ENCODE measurements around the gene DNAH2. TPM values are rescaled to one million over a fixed set of nuclear protein-coding genes. Genes with fewer than 3 reads are reported as not detected.

DNAH2 gene
- total RNA-seq, 1 experiment from 2014 or later: 2.0 TPM

DNA sequence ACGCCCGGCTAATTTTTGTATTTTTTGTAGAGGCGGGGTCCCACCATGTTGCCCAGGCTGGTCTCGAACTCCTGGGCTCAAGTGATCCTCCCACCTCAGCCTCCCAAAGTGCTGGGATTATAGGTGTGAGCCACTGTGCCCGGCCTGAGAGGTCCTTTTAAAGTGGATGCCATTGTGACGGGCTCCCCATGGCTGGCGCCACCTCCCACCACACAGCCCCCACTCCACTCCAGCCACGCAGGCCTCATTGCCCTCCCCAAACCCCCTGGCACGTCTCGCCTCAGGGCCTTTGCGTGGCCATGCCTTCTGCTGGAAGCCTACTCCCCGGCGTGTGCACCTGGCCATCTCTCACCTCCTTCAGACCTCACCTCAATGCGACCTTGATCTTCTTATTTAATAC is 104.6 kb downstream of the DNAH2 start:
- POLR2A ChIA-PET: interaction anchor here (1.0 kb wide), 1 partner anchor 22 kb away, joined by 3 read pairs; no protein-coding TSS in a partner anchor
- H3K27me3 ChIP-seq (ENCODE audit: insufficient read depth, low read length): no peaks in the 10 kb centered on the region
- ATAC-seq (no peak), DNase-seq (ENCODE audit: low read depth, low spot score) (no peak)
- no peaks in the 10 kb centered on the region for H4K20me1 ChIP-seq (ENCODE audit: insufficient read depth)
- no peak overlapping the region for H3K4me2 ChIP-seq (ENCODE audit: low read length)
- H3K9ac ChIP-seq (ENCODE audit: low read length): no peak overlapping the region
- H3K9me2 ChIP-seq (ENCODE audit: insufficient read depth): no peaks in the 10 kb centered on the region
- TF ChIP-seq TCF7L2 (IDR thresholded peaks at IDR 0.05; ENCODE audit: borderline replicate concordance, extremely low read depth, insufficient read depth, insufficient read length): no peak
- TF ChIP-seq JUND (IDR thresholded peaks at IDR 0.05): no peak
- TF ChIP-seq, protein P1, sequence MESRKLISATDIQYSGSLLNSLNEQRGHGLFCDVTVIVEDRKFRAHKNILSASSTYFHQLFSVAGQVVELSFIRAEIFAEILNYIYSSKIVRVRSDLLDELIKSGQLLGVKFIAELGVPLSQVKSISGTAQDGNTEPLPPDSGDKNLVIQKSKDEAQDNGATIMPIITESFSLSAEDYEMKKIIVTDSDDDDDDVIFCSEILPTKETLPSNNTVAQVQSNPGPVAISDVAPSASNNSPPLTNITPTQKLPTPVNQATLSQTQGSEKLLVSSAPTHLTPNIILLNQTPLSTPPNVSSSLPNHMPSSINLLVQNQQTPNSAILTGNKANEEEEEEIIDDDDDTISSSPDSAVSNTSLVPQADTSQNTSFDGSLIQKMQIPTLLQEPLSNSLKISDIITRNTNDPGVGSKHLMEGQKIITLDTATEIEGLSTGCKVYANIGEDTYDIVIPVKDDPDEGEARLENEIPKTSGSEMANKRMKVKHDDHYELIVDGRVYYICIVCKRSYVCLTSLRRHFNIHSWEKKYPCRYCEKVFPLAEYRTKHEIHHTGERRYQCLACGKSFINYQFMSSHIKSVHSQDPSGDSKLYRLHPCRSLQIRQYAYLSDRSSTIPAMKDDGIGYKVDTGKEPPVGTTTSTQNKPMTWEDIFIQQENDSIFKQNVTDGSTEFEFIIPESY (IDR thresholded peaks at IDR 0.05; ENCODE audit: extremely low read depth, insufficient replicate concordance, low read length): no peak
- TF ChIP-seq CEBPB (IDR thresholded peaks at IDR 0.05; ENCODE audit: low read depth): no peak
- TF ChIP-seq ZFX (IDR thresholded peaks at IDR 0.05): no peak
- TF ChIP-seq FOSL1 (IDR thresholded peaks at IDR 0.05; ENCODE audit: low read depth): no peak
- no peak for TF ChIP-seq CTCF (IDR thresholded peaks at IDR 0.05 in 2 of 3, conservative IDR thresholded peaks at IDR 0.05 in 1 of 3; ENCODE audit: borderline replicate concordance in 1 of 3, insufficient read depth in 1 of 3, low read depth in 2 of 3, low read length in 2 of 3)
- TF ChIP-seq ELF1 (IDR thresholded peaks at IDR 0.05; ENCODE audit: borderline replicate concordance, low read depth): no peak
- TF ChIP-seq, protein P2, sequence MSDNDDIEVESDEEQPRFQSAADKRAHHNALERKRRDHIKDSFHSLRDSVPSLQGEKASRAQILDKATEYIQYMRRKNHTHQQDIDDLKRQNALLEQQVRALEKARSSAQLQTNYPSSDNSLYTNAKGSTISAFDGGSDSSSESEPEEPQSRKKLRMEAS (IDR thresholded peaks at IDR 0.05): no peak
- no peak for TF ChIP-seq YY1 (IDR thresholded peaks at IDR 0.05; ENCODE audit: extremely low read depth, insufficient replicate concordance, low read depth, low read length)
- no peak for TF ChIP-seq EGR1 (IDR thresholded peaks at IDR 0.05; ENCODE audit: low read depth)
- TF ChIP-seq SIN3A (IDR thresholded peaks at IDR 0.05; ENCODE audit: low read depth): no peak
- TF ChIP-seq EZH2phosphoT487 (IDR thresholded peaks at IDR 0.05; ENCODE audit: borderline replicate concordance): no peak
- no peak for TF ChIP-seq RAD21 (IDR thresholded peaks at IDR 0.05; ENCODE audit: low read depth)
- TF ChIP-seq EZH2 (IDR thresholded peaks at IDR 0.05): no peak
- no peak for TF ChIP-seq SRF (IDR thresholded peaks at IDR 0.05; ENCODE audit: low read depth)
- TF ChIP-seq, protein P3, sequence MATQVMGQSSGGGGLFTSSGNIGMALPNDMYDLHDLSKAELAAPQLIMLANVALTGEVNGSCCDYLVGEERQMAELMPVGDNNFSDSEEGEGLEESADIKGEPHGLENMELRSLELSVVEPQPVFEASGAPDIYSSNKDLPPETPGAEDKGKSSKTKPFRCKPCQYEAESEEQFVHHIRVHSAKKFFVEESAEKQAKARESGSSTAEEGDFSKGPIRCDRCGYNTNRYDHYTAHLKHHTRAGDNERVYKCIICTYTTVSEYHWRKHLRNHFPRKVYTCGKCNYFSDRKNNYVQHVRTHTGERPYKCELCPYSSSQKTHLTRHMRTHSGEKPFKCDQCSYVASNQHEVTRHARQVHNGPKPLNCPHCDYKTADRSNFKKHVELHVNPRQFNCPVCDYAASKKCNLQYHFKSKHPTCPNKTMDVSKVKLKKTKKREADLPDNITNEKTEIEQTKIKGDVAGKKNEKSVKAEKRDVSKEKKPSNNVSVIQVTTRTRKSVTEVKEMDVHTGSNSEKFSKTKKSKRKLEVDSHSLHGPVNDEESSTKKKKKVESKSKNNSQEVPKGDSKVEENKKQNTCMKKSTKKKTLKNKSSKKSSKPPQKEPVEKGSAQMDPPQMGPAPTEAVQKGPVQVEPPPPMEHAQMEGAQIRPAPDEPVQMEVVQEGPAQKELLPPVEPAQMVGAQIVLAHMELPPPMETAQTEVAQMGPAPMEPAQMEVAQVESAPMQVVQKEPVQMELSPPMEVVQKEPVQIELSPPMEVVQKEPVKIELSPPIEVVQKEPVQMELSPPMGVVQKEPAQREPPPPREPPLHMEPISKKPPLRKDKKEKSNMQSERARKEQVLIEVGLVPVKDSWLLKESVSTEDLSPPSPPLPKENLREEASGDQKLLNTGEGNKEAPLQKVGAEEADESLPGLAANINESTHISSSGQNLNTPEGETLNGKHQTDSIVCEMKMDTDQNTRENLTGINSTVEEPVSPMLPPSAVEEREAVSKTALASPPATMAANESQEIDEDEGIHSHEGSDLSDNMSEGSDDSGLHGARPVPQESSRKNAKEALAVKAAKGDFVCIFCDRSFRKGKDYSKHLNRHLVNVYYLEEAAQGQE (IDR thresholded peaks at IDR 0.05; ENCODE audit: low read depth): no peak
- H2AFZ ChIP-seq (ENCODE audit: low read depth, low read length, poor library complexity, severe bottlenecking): no peak overlapping the region
- intact Hi-C loops (cut with micrococcal nuclease): loop anchor here (1.0 to 5.0 kb wide), 4 partner anchors 29 to 167 kb away; no protein-coding TSS in a partner anchor
- H3K79me2 ChIP-seq (ENCODE audit: insufficient read depth, low read length): no peaks in the 10 kb centered on the region
- BruUV-seq (replicated peaks): no TSS peak
- no peak overlapping the region for H3K27ac ChIP-seq (ENCODE audit: low read depth, low read length)
- no peaks in the 10 kb centered on the region for H3K36me3 ChIP-seq (ENCODE audit: control insufficient read depth in 1 of 2, insufficient read depth in 2 of 2, low read length in 2 of 2)
- CTCF ChIA-PET: interaction anchor here (1.0 to 1.6 kb wide), 5 partner anchors 9 to 167 kb away, joined by 3 to 6 read pairs (median 4); no protein-coding TSS in a partner anchor
- H3K4me1 ChIP-seq (ENCODE audit: control insufficient read depth in 1 of 2, insufficient read depth in 2 of 2, low read length in 2 of 2): peaks cover 0 to 15% of the 10 kb centered on the region in 2 experiments; a peak in 2 of 4 replicates
- H3K9me3 ChIP-seq (ENCODE audit: control insufficient read depth in 1 of 2, insufficient read depth in 1 of 2, low read depth in 1 of 2, low read length in 2 of 2): no peaks in the 10 kb centered on the region
- H3K4me3 ChIP-seq (replicated peaks in 1 of 2; ENCODE audit: low read depth in 1 of 2, low read length in 2 of 2): no peak overlapping the region
- RAD21 ChIA-PET (ENCODE audit: low non-redundant PET in 1 of 2, low total read pairs in 2 of 2, uncharacterized antibody in 2 of 2, unreplicated experiment in 2 of 2): no interaction called here
